Esophagus mucosa (tissue), 1 donor: ENCODE data around the gene MYBPH. TPM values are rescaled to one million over a fixed set of nuclear protein-coding genes. Genes with fewer than 3 reads are reported as not detected.

Source experiments
- ATAC-seq: fragments of 200-7000 bp; cut with Tn5 transposase; one replicate; pipeline ENCODE4 v1.9.1; 2020
- total RNA-seq: library from RNA; stranded (reverse); gene quantifications from one replicate; pipeline ENCODE4 v1.2.4, GENCODE V29; 2023
- donor health status: DM: yes; HTN: yes; CAD: no.

The MYBPH gene
- total RNA-seq, 1 donor from 2014 or later = not detected

- no peak for ATAC-seq
These were observed 2.5 kb upstream of the MYBPH start for GRCh38 chr1:203178083-203178482.

GRCh38 chr1:203177470-203178039 lies 1.9 kb upstream of the MYBPH start:
- ATAC-seq = peak; percentile 77

- ATAC-seq = no peak
These were observed 1.4 kb upstream of the MYBPH start for GRCh38 chr1:203177036-203177405.

GRCh38 chr1:203176273-203177035 lies 828 bp upstream of the MYBPH start:
- ATAC-seq = no peak

- ATAC-seq = no peak
These were observed 208 bp upstream of the MYBPH start for GRCh38 chr1:203175827-203176241.

GRCh38 chr1:203174324-203174985 lies 1.2 kb downstream of the MYBPH start:
- no peak for ATAC-seq

- no peak for ATAC-seq
These were observed 2.1 kb downstream of the MYBPH start for GRCh38 chr1:203173566-203173965.

GRCh38 chr1:203173011-203173555 lies 2.5 kb downstream of the MYBPH start:
- no peak for ATAC-seq

- ATAC-seq = peak; percentile 70
These were observed 3.2 kb downstream of the MYBPH start for GRCh38 chr1:203172184-203173010.

- ATAC-seq = no peak
These were observed 4.1 kb downstream of the MYBPH start for GRCh38 chr1:203171341-203172183.

- no peak for ATAC-seq
These were observed 4.8 kb downstream of the MYBPH start for GRCh38 chr1:203170625-203171330.

- ATAC-seq = no peak
These were observed 5.7 kb downstream of the MYBPH start for GRCh38 chr1:203169770-203170520.

GRCh38 chr1:203168991-203169390 lies 6.6 kb downstream of the MYBPH start:
- ATAC-seq = no peak

- no peak for ATAC-seq
These were observed 7.3 kb downstream of the MYBPH start for GRCh38 chr1:203168256-203168786.

GRCh38 chr1:203167913-203168200 lies 7.8 kb downstream of the MYBPH start:
- no peak for ATAC-seq

GRCh38 chr1:203167026-203167912 lies 8.4 kb downstream of the MYBPH start:
- no peak for ATAC-seq

- peak; percentile 83 for ATAC-seq
These were observed 9.3 kb downstream of the MYBPH start for GRCh38 chr1:203166192-203166940.

GRCh38 chr1:203165800-203166161 lies 9.8 kb downstream of the MYBPH start:
- no peak for ATAC-seq
